HPDE6-E6E7 (cell line): Measurements from ENCODE around the gene PIP4K2A.

Experiments
- DNase-seq: peaks from one replicate; pipeline ENCODE4 v3.0.0; 2011; ENCODE audit warnings: missing footprints; ENCODE audit errors: extremely low spot score

Gene PIP4K2A

GRCh38 chr10:22638863-22639262 is 75.5 kb downstream of the PIP4K2A start:
- no peak for DNase-seq

GRCh38 chr10:22637491-22637890 is 76.9 kb downstream of the PIP4K2A start:
- no peak for DNase-seq

GRCh38 chr10:22635650-22636049 is 78.7 kb downstream of the PIP4K2A start:
- DNase-seq, result no peak

GRCh38 chr10:22634606-22635459 is 79.5 kb downstream of the PIP4K2A start:
- DNase-seq, result no peak

GRCh38 chr10:22634093-22634492 is 80.3 kb downstream of the PIP4K2A start:
- no peak for DNase-seq

GRCh38 chr10:22633528-22633927 is 80.8 kb downstream of the PIP4K2A start:
- DNase-seq, result no peak

- DNase-seq, result no peak
Observed at GRCh38 chr10:22633106-22633505, 81.3 kb downstream of the PIP4K2A start.

GRCh38 chr10:22631646-22632278 is 82.6 kb downstream of the PIP4K2A start:
- DNase-seq, result no peak

GRCh38 chr10:22631185-22631584 is 83.2 kb downstream of the PIP4K2A start:
- no peak for DNase-seq

- peak; percentile 1 for DNase-seq
Observed at GRCh38 chr10:22630234-22631174, 83.9 kb downstream of the PIP4K2A start.

- no peak for DNase-seq
Observed at GRCh38 chr10:22629852-22630233, 84.5 kb downstream of the PIP4K2A start.

GRCh38 chr10:22629126-22629525 is 85.3 kb downstream of the PIP4K2A start:
- no peak for DNase-seq

- DNase-seq, result no peak
Observed at GRCh38 chr10:22628309-22628708, 86.1 kb downstream of the PIP4K2A start.

- no peak for DNase-seq
Observed at GRCh38 chr10:22626784-22627183, 87.6 kb downstream of the PIP4K2A start.

GRCh38 chr10:22625516-22626290 is 88.7 kb downstream of the PIP4K2A start:
- no peak for DNase-seq

- DNase-seq, result no peak
Observed at GRCh38 chr10:22624287-22624738, 90.1 kb downstream of the PIP4K2A start.

GRCh38 chr10:22623633-22624253 is 90.6 kb downstream of the PIP4K2A start:
- DNase-seq, result no peak

GRCh38 chr10:22622242-22622806 is 92.1 kb downstream of the PIP4K2A start:
- DNase-seq, result no peak

- no peak for DNase-seq
Observed at GRCh38 chr10:22621726-22622125, 92.7 kb downstream of the PIP4K2A start.

- no peak for DNase-seq
Observed at GRCh38 chr10:22620929-22621328, 93.4 kb downstream of the PIP4K2A start.
